ENCODE results near the gene DNAH6. TPM values are rescaled to one million over a fixed set of nuclear protein-coding genes. Genes with fewer than 3 reads are reported as not detected.

The DNAH6 gene
- total RNA-seq, 1 experiment from 2014 or later: 0.39 TPM

- TF ChIP-seq, protein P1, sequence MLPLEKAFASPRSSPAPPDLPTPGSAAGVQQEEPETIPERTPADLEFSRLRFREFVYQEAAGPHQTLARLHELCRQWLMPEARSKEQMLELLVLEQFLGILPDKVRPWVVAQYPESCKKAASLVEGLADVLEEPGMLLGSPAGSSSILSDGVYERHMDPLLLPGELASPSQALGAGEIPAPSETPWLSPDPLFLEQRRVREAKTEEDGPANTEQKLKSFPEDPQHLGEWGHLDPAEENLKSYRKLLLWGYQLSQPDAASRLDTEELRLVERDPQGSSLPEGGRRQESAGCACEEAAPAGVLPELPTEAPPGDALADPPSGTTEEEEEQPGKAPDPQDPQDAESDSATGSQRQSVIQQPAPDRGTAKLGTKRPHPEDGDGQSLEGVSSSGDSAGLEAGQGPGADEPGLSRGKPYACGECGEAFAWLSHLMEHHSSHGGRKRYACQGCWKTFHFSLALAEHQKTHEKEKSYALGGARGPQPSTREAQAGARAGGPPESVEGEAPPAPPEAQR (CRISPR knock-in tag; IDR thresholded peaks at IDR 0.05): no peak
- TF ChIP-seq ZNF423 (CRISPR knock-in tag; IDR thresholded peaks at IDR 0.05) (no peak), ZNF263 (CRISPR knock-in tag; IDR thresholded peaks at IDR 0.05; ENCODE audit: low read depth) (no peak), ZNF219 (CRISPR knock-in tag; IDR thresholded peaks at IDR 0.05; ENCODE audit: borderline replicate concordance) (no peak), E2F5 (CRISPR knock-in tag; IDR thresholded peaks at IDR 0.05) (no peak), STAT6 (CRISPR knock-in tag; conservative IDR thresholded peaks at IDR 0.05; ENCODE audit: low read depth) (no peak), ESRRA (CRISPR knock-in tag; IDR thresholded peaks at IDR 0.05; ENCODE audit: borderline replicate concordance) (no peak), NFE2L1 (CRISPR knock-in tag; IDR thresholded peaks at IDR 0.05) (no peak), FOXK1 (CRISPR knock-in tag; IDR thresholded peaks at IDR 0.05) (no peak)
- TF ChIP-seq, protein P2, sequence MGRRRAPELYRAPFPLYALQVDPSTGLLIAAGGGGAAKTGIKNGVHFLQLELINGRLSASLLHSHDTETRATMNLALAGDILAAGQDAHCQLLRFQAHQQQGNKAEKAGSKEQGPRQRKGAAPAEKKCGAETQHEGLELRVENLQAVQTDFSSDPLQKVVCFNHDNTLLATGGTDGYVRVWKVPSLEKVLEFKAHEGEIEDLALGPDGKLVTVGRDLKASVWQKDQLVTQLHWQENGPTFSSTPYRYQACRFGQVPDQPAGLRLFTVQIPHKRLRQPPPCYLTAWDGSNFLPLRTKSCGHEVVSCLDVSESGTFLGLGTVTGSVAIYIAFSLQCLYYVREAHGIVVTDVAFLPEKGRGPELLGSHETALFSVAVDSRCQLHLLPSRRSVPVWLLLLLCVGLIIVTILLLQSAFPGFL (CRISPR knock-in tag; IDR thresholded peaks at IDR 0.05; ENCODE audit: borderline replicate concordance): no peak
Measured at GRCh38 chr2:84515788-84516187, 510 bp upstream of the DNAH6 start (continued).

- no peak for DNase-seq (ENCODE audit: low spot score)
- no peak overlapping the region for H3K4me3 Mint-ChIP-seq
- H3K27ac Mint-ChIP-seq: no peak overlapping the region
- peaks cover 18% of the 10 kb centered on the region; the same call in 1 of the 2 replicates for H3K9me3 Mint-ChIP-seq
- ATAC-seq: no peak
- peaks cover 11% of the 10 kb centered on the region for H3K4me1 Mint-ChIP-seq
- no peaks in the 10 kb centered on the region for H3K36me3 Mint-ChIP-seq
- POLR2A ChIA-PET: no interaction called here
- H3K27me3 Mint-ChIP-seq (ENCODE audit: low read depth): peaks cover 8% of the 10 kb centered on the region
- CTCF ChIA-PET: no interaction called here
- TF ChIP-seq ZMAT4 (CRISPR knock-in tag; IDR thresholded peaks at IDR 0.05) (no peak), ELF4 (CRISPR knock-in tag; IDR thresholded peaks at IDR 0.05; ENCODE audit: low read depth) (no peak), ZNF317 (CRISPR knock-in tag; IDR thresholded peaks at IDR 0.05; ENCODE audit: borderline replicate concordance, low read depth) (no peak), GABPB1 (CRISPR knock-in tag; IDR thresholded peaks at IDR 0.05) (no peak), FOXJ3 (CRISPR knock-in tag; IDR thresholded peaks at IDR 0.05; ENCODE audit: borderline replicate concordance) (no peak), GRHL2 (CRISPR knock-in tag; IDR thresholded peaks at IDR 0.05; ENCODE audit: insufficient replicate concordance, severe bottlenecking) (no peak), ZNF138 (CRISPR knock-in tag; conservative IDR thresholded peaks at IDR 0.05) (no peak), AR (CRISPR knock-in tag; IDR thresholded peaks at IDR 0.05) (no peak)
- TF ChIP-seq, protein P1 (CRISPR knock-in tag; IDR thresholded peaks at IDR 0.05): no peak
- TF ChIP-seq, protein P3, sequence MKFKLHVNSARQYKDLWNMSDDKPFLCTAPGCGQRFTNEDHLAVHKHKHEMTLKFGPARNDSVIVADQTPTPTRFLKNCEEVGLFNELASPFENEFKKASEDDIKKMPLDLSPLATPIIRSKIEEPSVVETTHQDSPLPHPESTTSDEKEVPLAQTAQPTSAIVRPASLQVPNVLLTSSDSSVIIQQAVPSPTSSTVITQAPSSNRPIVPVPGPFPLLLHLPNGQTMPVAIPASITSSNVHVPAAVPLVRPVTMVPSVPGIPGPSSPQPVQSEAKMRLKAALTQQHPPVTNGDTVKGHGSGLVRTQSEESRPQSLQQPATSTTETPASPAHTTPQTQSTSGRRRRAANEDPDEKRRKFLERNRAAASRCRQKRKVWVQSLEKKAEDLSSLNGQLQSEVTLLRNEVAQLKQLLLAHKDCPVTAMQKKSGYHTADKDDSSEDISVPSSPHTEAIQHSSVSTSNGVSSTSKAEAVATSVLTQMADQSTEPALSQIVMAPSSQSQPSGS (CRISPR knock-in tag; IDR thresholded peaks at IDR 0.05; ENCODE audit: borderline replicate concordance, low read depth): no peak
Measured at GRCh38 chr2:84519332-84519957, 3.1 kb downstream of the DNAH6 start.

Measured in WTC11 (cell line).